Right atrium auricular region (tissue), 2 donors: ENCODE data around the gene SFSWAP. TPM values are rescaled to one million over a fixed set of nuclear protein-coding genes. Genes with fewer than 3 reads are reported as not detected.
A peak's percentile ranks its signal among the peaks of the same experiment; 100 is the strongest.

Experiments
- DNase-seq: peaks from one replicate; pipeline ENCODE4 v3.0.0-alpha.2; 2019; ENCODE audit warnings: low spot score
- H3K27ac ChIP-seq, 2 donors: fragments of 200-600 bp; sonication (generic); 1 replicate in 1 of 2; 2 replicates in 1 of 2; pipeline ENCODE4 v1.5.1; 2016 to 2019
- H3K27me3 ChIP-seq, 2 donors: fragments of 200-600 bp; sonication (generic); one replicate each; pipeline versions ENCODE4 v1.5.1 to v1.6.0; 2017 to 2019
- H3K36me3 ChIP-seq: fragments of 200-600 bp; sonication (generic); one replicate; pipeline ENCODE4 v1.5.1; 2016
- H3K4me1 ChIP-seq, 2 donors: fragments of 200-600 bp; sonication (generic); one replicate each; pipeline versions ENCODE4 v1.5.1 to v1.6.0; 2017 to 2019
- H3K4me3 ChIP-seq, 2 donors: fragments of 200-600 bp; sonication (generic); 1 replicate in 1 of 2; 2 replicates in 1 of 2; pipeline ENCODE4 v1.5.1; 2017 to 2019; ENCODE audit warnings: mild to moderate bottlenecking in 1 of 2, moderate library complexity in 1 of 2
- H3K9me3 ChIP-seq, 2 donors: fragments of 200-600 bp; sonication (generic); one replicate each; pipeline ENCODE4 v1.5.1; 2019
- CTCF ChIP-seq, 2 donors: fragments of 200-600 bp; sonication (generic); IDR thresholded peaks; one replicate each; pipeline ENCODE4 v1.5.1; 2019; ENCODE audit warnings: antibody characterized with exemption in 2 of 2
- total RNA-seq, 2 donors: library from RNA; depleted of rRNA; stranded (reverse); fragments of >200 nt; gene quantifications; one replicate each; pipeline ENCODE4 v1.1.0, GENCODE V29; 2016

Gene SFSWAP
- total RNA-seq, 2 donors from 2014 or later = 11.4 to 12.3 TPM

GRCh38 chr12:131711551-131712205 lies 788 bp downstream of the SFSWAP start:
- Histone ChIP-seq H3K4me1 (peaks cover 0 to 25% of the 10 kb centered on the region in 2 donors), H3K9me3 (no peaks in the 10 kb centered on the region), H3K36me3 (peaks cover 29% of the 10 kb centered on the region), H3K27me3 (no peaks in the 10 kb centered on the region), H3K4me3 (peak overlapping the region; percentile 95 to 99), H3K27ac (peak overlapping the region in 1 of 2 donors; percentile 92)
- DNase-seq = peak; percentile 48
- no peak for TF ChIP-seq CTCF (IDR thresholded peaks at IDR 0.05)

GRCh38 chr12:131713349-131713748 lies 2.5 kb downstream of the SFSWAP start:
- H3K27me3 ChIP-seq = no peaks in the 10 kb centered on the region
- H3K36me3 ChIP-seq = peaks cover 36% of the 10 kb centered on the region
- no peak overlapping the region for H3K27ac ChIP-seq
- no peaks in the 10 kb centered on the region for H3K9me3 ChIP-seq
- H3K4me1 ChIP-seq = peaks cover 0 to 25% of the 10 kb centered on the region in 2 donors
- no peak for TF ChIP-seq CTCF (IDR thresholded peaks at IDR 0.05)
- peak; percentile 9 for DNase-seq
- no peak overlapping the region for H3K4me3 ChIP-seq

GRCh38 chr12:131714759-131715158 lies 3.9 kb downstream of the SFSWAP start:
- no peak for TF ChIP-seq CTCF (IDR thresholded peaks at IDR 0.05)
- Histone ChIP-seq H3K9me3 (no peaks in the 10 kb centered on the region), H3K27me3 (no peaks in the 10 kb centered on the region), H3K27ac (no peak overlapping the region), H3K4me3 (no peak overlapping the region), H3K36me3 (peaks cover 50% of the 10 kb centered on the region), H3K4me1 (peaks cover 0 to 25% of the 10 kb centered on the region in 2 donors)
- DNase-seq = peak; percentile 18

GRCh38 chr12:131716282-131716681 lies 5.4 kb downstream of the SFSWAP start:
- no peak overlapping the region for H3K4me3 ChIP-seq
- DNase-seq = no peak
- H3K27ac ChIP-seq = no peak overlapping the region
- H3K36me3 ChIP-seq = peaks cover 65% of the 10 kb centered on the region
- no peaks in the 10 kb centered on the region for H3K9me3 ChIP-seq
- peaks cover 0 to 19% of the 10 kb centered on the region in 2 donors for H3K4me1 ChIP-seq
- H3K27me3 ChIP-seq = no peaks in the 10 kb centered on the region
- no peak for TF ChIP-seq CTCF (IDR thresholded peaks at IDR 0.05)

GRCh38 chr12:131720241-131720640 lies 9.4 kb downstream of the SFSWAP start:
- H3K27ac ChIP-seq = no peak overlapping the region
- no peak for TF ChIP-seq CTCF (IDR thresholded peaks at IDR 0.05)
- H3K4me3 ChIP-seq = no peak overlapping the region
- peaks cover 70% of the 10 kb centered on the region for H3K36me3 ChIP-seq
- DNase-seq = no peak
- H3K4me1 ChIP-seq = no peaks in the 10 kb centered on the region
- no peaks in the 10 kb centered on the region for H3K27me3 ChIP-seq
- no peaks in the 10 kb centered on the region for H3K9me3 ChIP-seq

- Histone ChIP-seq H3K36me3 (peaks cover 70% of the 10 kb centered on the region), H3K4me1 (no peaks in the 10 kb centered on the region), H3K27me3 (no peaks in the 10 kb centered on the region), H3K9me3 (no peaks in the 10 kb centered on the region), H3K4me3 (no peak overlapping the region), H3K27ac (no peak overlapping the region)
- DNase-seq = peak; percentile 5
- TF ChIP-seq CTCF (IDR thresholded peaks at IDR 0.05) = no peak
These were observed 10.0 kb downstream of the SFSWAP start for GRCh38 chr12:131720921-131721320.
